CD14-positive monocyte (primary cell): Measurements from ENCODE around the gene ACSS3. TPM values are rescaled to one million over a fixed set of nuclear protein-coding genes. Genes with fewer than 3 reads are reported as not detected.

ENCODE experiments used
- DNase-seq, 3 donors: peaks; one replicate each; pipeline ENCODE4 v3.0.0-alpha.2; 2011 to 2022
- H2AFZ ChIP-seq: 2 replicates; pipeline ENCODE4 v1.6.0; 2012; ENCODE audit warnings: mild to moderate bottlenecking, low read depth, low read length, inconsistent platforms; ENCODE audit not compliant: insufficient read depth, poor library complexity, severe bottlenecking
- H3K27ac ChIP-seq, 2 donors: 1 replicate in 1 of 2; 2 replicates in 1 of 2; pipeline ENCODE4 v1.5.1; 2012 to 2013; ENCODE audit warnings: low read length in 2 of 2, control low read depth in 1 of 2, inconsistent platforms in 1 of 2, low read depth in 1 of 2, mild to moderate bottlenecking in 1 of 2
- H3K27me3 ChIP-seq, 2 donors: one replicate each; pipeline versions ENCODE4 v1.6.0 to v1.6.1; 2011 to 2013; ENCODE audit warnings: low read length in 2 of 2; ENCODE audit not compliant: control insufficient read depth in 2 of 2, insufficient read depth in 2 of 2
- H3K36me3 ChIP-seq, 2 donors: replicated peaks in 1 of 2; 1 replicate in 1 of 2; 2 replicates in 1 of 2; pipeline versions ENCODE4 v1.5.1 to v1.6.1; 2012 to 2013; ENCODE audit warnings: low read length in 2 of 2, control low read depth in 1 of 2, inconsistent platforms in 1 of 2, mild to moderate bottlenecking in 1 of 2; ENCODE audit not compliant: insufficient read depth in 2 of 2, control insufficient read depth in 1 of 2
- H3K4me1 ChIP-seq, 2 donors: 1 replicate in 1 of 2; 2 replicates in 1 of 2; pipeline versions ENCODE4 v1.5.1 to v1.6.1; 2012 to 2013; ENCODE audit warnings: low read length in 2 of 2, control low read depth in 1 of 2, inconsistent platforms in 1 of 2, mild to moderate bottlenecking in 1 of 2, moderate library complexity in 1 of 2; ENCODE audit not compliant: insufficient read depth in 2 of 2, control insufficient read depth in 1 of 2
- H3K4me2 ChIP-seq: replicated peaks from 2 replicates; pipeline ENCODE3; 2012; ENCODE audit warnings: low read length, moderate library complexity, mild to moderate bottlenecking; ENCODE audit not compliant: poor library complexity, severe bottlenecking; ENCODE audit errors: extremely low read depth
- H3K4me3 ChIP-seq, 3 experiments: fragments of 200-600 bp in 1 of 3; sonication (generic) in 1 of 3; replicated peaks in 1 of 3; 1 replicate in 2 of 3; 2 replicates in 1 of 3; pipeline ENCODE4 v1.5.1; 2011 to 2013; ENCODE audit warnings: low read length in 3 of 3, mild to moderate bottlenecking in 3 of 3, control low read depth in 2 of 3, low read depth in 2 of 3, inconsistent platforms in 1 of 3, moderate library complexity in 1 of 3
- H3K79me2 ChIP-seq: 2 replicates; pipeline ENCODE4 v1.6.0; 2012; ENCODE audit warnings: mild to moderate bottlenecking, control low read depth, inconsistent platforms, low read length, moderate library complexity; ENCODE audit not compliant: insufficient read depth
- H3K9ac ChIP-seq: 2 replicates; pipeline ENCODE4 v1.6.0; 2017; ENCODE audit warnings: low read length, mild to moderate bottlenecking; ENCODE audit not compliant: insufficient read depth, poor library complexity, severe bottlenecking
- H3K9me3 ChIP-seq, 2 donors: replicated peaks in 1 of 2; 1 replicate in 1 of 2; 2 replicates in 1 of 2; pipeline versions ENCODE4 v1.5.1 to v1.6.1; 2012 to 2013; ENCODE audit warnings: low read length in 2 of 2, control low read depth in 1 of 2; ENCODE audit not compliant: control insufficient read depth in 1 of 2, insufficient read depth in 1 of 2
- H4K20me1 ChIP-seq: 2 replicates; pipeline ENCODE4 v1.6.0; 2012; ENCODE audit warnings: mild to moderate bottlenecking, low read length, control low read depth, moderate library complexity; ENCODE audit not compliant: insufficient read depth
- H3K27ac Mint-ChIP-seq, 7 donors: one replicate each; pipeline ENCODE4 v1.8.0; 2020; ENCODE audit warnings: mild to moderate bottlenecking in 7 of 7, mixed read lengths in 7 of 7, moderate library complexity in 6 of 7, inconsistent platforms in 2 of 7
- H3K27me3 Mint-ChIP-seq, 3 donors: one replicate each; pipeline ENCODE4 v1.8.0; 2021 to 2022; ENCODE audit warnings: low read depth in 3 of 3, mild to moderate bottlenecking in 3 of 3, mixed read lengths in 3 of 3, moderate library complexity in 3 of 3, inconsistent platforms in 1 of 3
- H3K36me3 Mint-ChIP-seq, 2 donors: one replicate each; pipeline ENCODE4 v1.8.0; 2020; ENCODE audit warnings: mixed read lengths in 2 of 2, inconsistent platforms in 1 of 2, mild to moderate bottlenecking in 1 of 2
- H3K4me1 Mint-ChIP-seq: one replicate; pipeline ENCODE4 v1.8.0; 2020; ENCODE audit warnings: mild to moderate bottlenecking, mixed read lengths
- H3K4me3 Mint-ChIP-seq, 2 donors: one replicate each; pipeline ENCODE4 v1.8.0; 2020; ENCODE audit warnings: mild to moderate bottlenecking in 2 of 2, mixed read lengths in 2 of 2, moderate library complexity in 1 of 2
- H3K9me3 Mint-ChIP-seq, 7 donors: one replicate each; pipeline ENCODE4 v1.8.0; 2020 to 2022; ENCODE audit warnings: mixed read lengths in 7 of 7, mild to moderate bottlenecking in 6 of 7, moderate library complexity in 6 of 7, inconsistent platforms in 2 of 7
- CTCF ChIP-seq: fragments of 200-600 bp; IDR thresholded peaks from one replicate; pipeline ENCODE4 v1.8.0; 2022; ENCODE audit warnings: antibody characterized with exemption, mild to moderate bottlenecking
- WGBS: methylation state at CpG from one replicate; pipeline ENCODE4 v1.1.5; 2013; ENCODE audit warnings: missing lambda C conversion rate; ENCODE audit not compliant: insufficient coverage; 5-methylcytosine and 5-hydroxymethylcytosine counted together
- intact Hi-C, 2 donors: fragments of 100-400 bp; cut with micrococcal nuclease; formaldehyde crosslinking; loops; one replicate each; pipeline versions ENCODE4 v1.15.0 to v1.15.1; 2023
- polyA plus RNA-seq, 3 donors: library from polyadenylated mRNA; depleted of rRNA in 1 of 3; unstranded in 2 of 3; stranded (reverse) in 1 of 3; fragments of 300-500 nt in 2 of 3; fragments of >200 nt in 1 of 3; fragmentation: Illumina TruSeq in 2 of 3; gene quantifications; 1 replicate in 2 of 3; 2 replicates in 1 of 3; pipeline ENCODE4 v1.2.3, GENCODE V29; 2012 to 2021

The ACSS3 gene
- polyA plus RNA-seq, 3 donors = 0.09 to 0.16 TPM; not detected in 1

- H3K4me1 Mint-ChIP-seq = no peaks in the 10 kb centered on the region
- Histone ChIP-seq H4K20me1 (no peaks in the 10 kb centered on the region), H3K79me2 (no peaks in the 10 kb centered on the region)
These were observed 133.4 kb downstream of the ACSS3 start for GRCh38 chr12:81211306-81211705.

GRCh38 chr12:81212996-81213696 is 135.3 kb downstream of the ACSS3 start:
- 88% methylated on average over 2 of the region's 4 CpGs for WGBS
- Histone ChIP-seq H2AFZ (no peak overlapping the region), H3K4me3 (no peak overlapping the region), H3K4me2 (no peak overlapping the region), H3K9me3 (no peaks in the 10 kb centered on the region), H4K20me1 (no peaks in the 10 kb centered on the region), H3K36me3 (no peaks in the 10 kb centered on the region), H3K27me3 (no peaks in the 10 kb centered on the region), H3K9ac (no peak overlapping the region), H3K27ac (no peak overlapping the region), H3K79me2 (no peaks in the 10 kb centered on the region), H3K4me1 (no peaks in the 10 kb centered on the region)
- no peak for DNase-seq
- no peak overlapping the region for H3K4me3 Mint-ChIP-seq
- H3K27me3 Mint-ChIP-seq = peaks cover 0 to 5% (median 3%) of the 10 kb centered on the region in 3 donors
- H3K36me3 Mint-ChIP-seq = no peaks in the 10 kb centered on the region
- H3K9me3 Mint-ChIP-seq = peaks cover 0 to 5% (median 2%) of the 10 kb centered on the region in 7 donors
- H3K4me1 Mint-ChIP-seq = no peaks in the 10 kb centered on the region
- H3K27ac Mint-ChIP-seq = no peak overlapping the region
- no peak for TF ChIP-seq CTCF
- intact Hi-C loops = no loop called here

More at GRCh38 chr12:81211306-81211705, 133.4 kb downstream of the ACSS3 start:
- H3K27me3 Mint-ChIP-seq = peaks cover 0 to 3% (median 3%) of the 10 kb centered on the region in 3 donors
- Histone ChIP-seq H3K9me3 (no peaks in the 10 kb centered on the region), H3K27me3 (no peaks in the 10 kb centered on the region), H3K4me1 (no peaks in the 10 kb centered on the region), H3K27ac (no peak overlapping the region), H3K36me3 (no peaks in the 10 kb centered on the region), H3K4me3 (no peak overlapping the region), H3K9ac (no peak overlapping the region), H3K4me2 (no peak overlapping the region), H2AFZ (no peak overlapping the region)
- H3K36me3 Mint-ChIP-seq = no peaks in the 10 kb centered on the region
- intact Hi-C loops = no loop called here
- no peak overlapping the region for H3K27ac Mint-ChIP-seq
- DNase-seq = no peak
- no peak for TF ChIP-seq CTCF
- peaks cover 0 to 5% (median 2%) of the 10 kb centered on the region in 7 donors for H3K9me3 Mint-ChIP-seq
- no CpG with 5 or more reads among the region's 1 CpG for WGBS
- no peak overlapping the region for H3K4me3 Mint-ChIP-seq
